ENCODE measurements around the gene CCNL1.

CCNL1 gene

DNA sequence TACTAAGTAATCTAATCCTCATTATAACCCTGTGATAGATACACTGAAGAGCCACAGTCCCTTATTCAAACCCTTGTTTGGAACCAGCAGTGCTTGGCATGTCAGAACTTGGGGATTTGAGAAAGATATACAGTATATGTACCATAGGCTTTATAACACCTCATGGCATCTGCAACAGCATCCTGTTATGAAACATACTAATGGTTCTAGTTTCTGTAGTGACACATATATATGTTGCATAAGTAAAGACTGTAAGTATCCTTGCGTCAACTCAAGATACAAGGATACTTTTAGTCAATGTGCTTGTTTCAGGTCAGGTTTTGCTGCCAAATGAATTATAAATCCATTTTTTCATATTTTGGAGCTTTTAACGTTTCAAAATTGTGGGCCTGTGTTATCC, 58.5 kb downstream of the CCNL1 start:
- no peak for DNase-seq

DNA sequence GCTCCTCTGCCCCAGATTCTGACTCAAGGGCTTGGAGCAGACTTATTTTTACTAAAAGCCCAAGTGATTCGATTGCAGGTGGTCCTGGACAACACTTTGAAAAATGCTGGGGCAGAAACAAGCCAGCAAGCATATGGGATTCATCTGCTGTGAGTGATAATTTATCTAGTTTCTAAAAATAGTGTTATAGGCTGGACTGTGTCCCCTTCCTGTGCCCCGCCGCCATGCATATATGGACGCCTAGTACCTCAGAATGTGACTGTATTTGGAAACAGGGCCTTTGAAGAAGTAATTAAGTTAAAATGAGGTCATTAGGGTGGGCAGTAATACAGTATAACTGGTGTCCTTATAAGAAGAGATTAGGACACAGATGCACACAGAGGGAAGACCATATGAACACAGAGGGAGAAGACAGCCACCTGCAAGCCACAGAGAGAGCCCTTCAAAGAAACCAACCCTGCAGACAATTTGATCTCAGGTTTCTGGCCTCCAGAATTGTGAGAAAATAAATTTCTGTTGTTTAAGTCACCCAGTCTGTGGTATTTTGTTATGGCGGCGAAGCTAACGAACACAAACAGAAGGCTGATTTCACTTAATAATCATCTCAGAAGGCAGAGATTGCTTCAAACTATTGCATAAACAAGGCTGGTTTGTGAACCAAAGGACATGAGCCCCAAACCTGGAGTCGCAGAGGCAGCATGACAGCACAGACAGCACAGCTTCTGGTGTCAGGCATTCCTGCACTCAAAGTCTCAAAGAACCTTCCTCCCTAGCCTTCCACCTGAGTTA, 59.1 kb downstream of the CCNL1 start:
- no peak for DNase-seq

DNA sequence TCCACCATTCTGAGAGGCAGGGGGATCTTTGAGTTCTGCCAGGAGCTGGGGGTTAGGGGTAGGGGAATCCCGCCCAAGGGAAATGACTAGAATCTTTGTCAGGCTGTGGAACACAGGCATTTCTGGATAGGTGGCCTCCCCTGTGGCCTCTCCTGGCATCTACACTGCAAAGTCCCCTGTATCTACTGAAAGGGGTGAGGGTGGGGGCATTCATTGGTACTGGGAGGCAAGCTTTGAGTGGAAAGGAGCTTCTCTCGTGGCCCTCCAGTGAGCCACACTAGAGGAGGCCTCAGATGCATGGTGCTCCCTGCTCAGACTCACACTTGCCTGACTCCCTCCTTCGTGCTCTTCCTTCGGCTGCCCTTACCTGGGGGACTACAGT, 59.9 kb downstream of the CCNL1 start:
- DNase-seq, result no peak

DNA sequence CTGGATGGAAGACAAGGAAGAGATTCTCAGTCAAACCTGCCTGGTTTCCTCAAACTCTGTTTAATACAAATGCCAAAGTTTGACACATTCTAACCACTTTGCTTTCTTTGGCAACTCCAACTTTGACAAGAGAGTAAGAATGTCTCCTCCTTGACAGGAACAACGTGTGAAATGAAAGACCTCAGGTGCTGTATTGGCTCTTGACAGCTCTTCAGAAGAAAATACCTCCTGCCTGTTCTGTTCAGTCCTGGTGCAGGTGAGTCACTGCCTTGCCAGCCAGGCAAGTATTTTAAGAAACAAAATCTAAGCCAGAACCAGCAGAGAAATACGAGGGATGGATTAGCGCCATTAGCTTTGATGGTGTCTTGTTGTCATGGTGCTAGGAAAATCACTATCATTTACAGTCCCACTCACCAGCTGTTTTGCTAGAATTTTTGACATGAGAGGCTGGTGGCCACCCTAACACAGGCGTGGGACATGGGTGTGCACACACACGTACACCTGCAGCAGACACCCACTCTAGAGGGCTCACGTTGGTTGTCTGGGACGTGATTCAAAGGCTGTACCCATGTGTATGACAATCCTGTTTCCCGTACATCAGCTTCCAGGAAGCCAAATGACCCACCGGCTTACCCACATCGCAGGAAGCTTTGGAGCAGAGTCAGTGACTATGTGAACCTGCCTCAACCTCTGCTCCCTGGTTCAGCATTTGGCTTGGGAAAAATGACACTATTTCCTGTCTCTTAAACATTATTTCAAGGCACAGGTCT, 60.4 kb downstream of the CCNL1 start:
- no peak for DNase-seq

DNA sequence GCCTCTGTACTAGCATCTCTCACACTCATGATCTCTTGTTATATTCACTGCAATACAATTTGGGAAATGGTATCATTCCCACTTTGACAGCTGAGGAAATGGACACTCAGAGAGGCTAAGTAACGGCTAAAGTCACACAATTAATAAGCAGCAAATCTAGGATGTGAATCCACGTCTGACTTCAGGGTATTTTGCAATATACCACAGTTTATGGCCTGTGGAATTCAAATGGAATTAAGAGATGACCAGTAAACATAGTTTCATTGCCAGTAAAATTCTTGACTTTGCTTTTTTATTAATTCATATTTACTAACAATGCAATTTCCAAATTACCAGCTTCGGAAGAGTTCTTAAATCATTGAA, 61.1 kb downstream of the CCNL1 start:
- DNase-seq, result no peak

DNA sequence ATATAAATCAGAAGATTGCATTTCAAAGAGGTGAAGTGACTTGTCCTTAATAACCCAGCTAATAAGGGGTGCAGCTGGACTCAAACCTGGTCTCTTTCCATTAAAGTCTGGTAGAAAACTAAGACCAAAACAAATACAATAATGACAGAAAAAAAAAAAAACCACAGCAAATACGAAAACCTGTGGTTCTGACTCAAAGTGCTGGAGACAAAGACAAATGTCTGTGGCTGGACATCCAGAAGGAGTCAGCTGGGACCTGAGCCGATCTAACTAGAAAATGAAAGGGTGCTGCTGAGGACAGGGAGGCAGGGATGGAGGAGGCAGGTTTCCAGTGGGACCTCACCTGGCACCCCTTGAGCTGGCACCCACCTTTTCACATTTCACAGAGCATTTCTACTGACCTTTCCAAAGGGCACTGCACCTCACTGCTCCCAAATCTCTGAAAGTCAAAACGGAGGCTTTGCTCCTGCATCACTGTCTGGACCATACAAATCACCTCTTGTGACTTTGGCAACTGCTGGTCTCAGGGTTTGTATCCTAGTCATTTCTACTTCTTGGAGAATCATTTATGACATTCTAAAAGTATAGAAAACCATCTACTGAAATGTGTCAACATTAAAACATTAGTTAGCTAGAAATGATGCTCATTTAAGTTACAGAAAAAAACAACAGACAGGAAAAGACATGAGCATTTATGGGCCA, 61.7 kb downstream of the CCNL1 start:
- DNase-seq, result no peak
